Vagina (tissue), 2 donors: Measurements from ENCODE around the gene DSTYK. TPM values are rescaled to one million over a fixed set of nuclear protein-coding genes. Genes with fewer than 3 reads are reported as not detected.
"Not testable (repeated sequence)": the region's sequence is repeated elsewhere in the genome, so short reads cannot be mapped to it uniquely, and the experiment has no call there.

Experiments
- DNase-seq, 2 donors: peaks; one replicate each; pipeline ENCODE4 v3.0.0-alpha.2; 2017; ENCODE audit errors: extremely low spot score in 2 of 2
- H3K27ac ChIP-seq: fragments of 200-600 bp; sonication (generic); one replicate; pipeline ENCODE4 v1.5.1; 2019
- H3K27me3 ChIP-seq: fragments of 200-600 bp; sonication (generic); one replicate; pipeline ENCODE4 v1.5.1; 2019
- H3K36me3 ChIP-seq, 2 donors: fragments of 200-600 bp; sonication (generic); one replicate each; pipeline ENCODE4 v1.5.1; 2017 to 2019
- H3K4me1 ChIP-seq: fragments of 200-600 bp; sonication (generic); one replicate; pipeline ENCODE4 v1.5.1; 2019
- H3K4me3 ChIP-seq, 2 donors: fragments of 200-600 bp; sonication (generic); 1 replicate in 1 of 2; 2 replicates in 1 of 2; pipeline ENCODE4 v1.5.1; 2016 to 2019
- H3K9me3 ChIP-seq: fragments of 200-600 bp; sonication (generic); one replicate; pipeline ENCODE4 v1.5.1; 2019
- CTCF ChIP-seq, 3 experiments: fragments of 450-650 bp in 2 of 3; fragments of 200-600 bp in 1 of 3; sonication (generic) in 1 of 3; IDR thresholded peaks; one replicate each; pipeline ENCODE4 v1.5.1; 2017 to 2019; ENCODE audit warnings: antibody characterized with exemption in 3 of 3, mild to moderate bottlenecking in 2 of 3, moderate library complexity in 2 of 3
- POLR2A ChIP-seq, 2 donors: fragments of 450-650 bp; IDR thresholded peaks; one replicate each; pipeline ENCODE4 v1.6.1; 2017; ENCODE audit warnings: antibody characterized with exemption in 2 of 2, mild to moderate bottlenecking in 2 of 2, moderate library complexity in 2 of 2
- POLR2AphosphoS5 ChIP-seq, 2 donors: sonication (generic); formaldehyde crosslinking; IDR thresholded peaks; one replicate each; pipeline ENCODE4 v1.9.0; 2017; ENCODE audit warnings: antibody characterized with exemption in 2 of 2, mild to moderate bottlenecking in 2 of 2, low read depth in 1 of 2; ENCODE audit not compliant: insufficient read depth in 1 of 2
- intact Hi-C: fragments of 100-400 bp; cut with DNase I; formaldehyde crosslinking; loops from one replicate; pipeline ENCODE4 v1.15.1; 2023
- total RNA-seq: library from RNA; depleted of rRNA; stranded (reverse); fragments of >200 nt; gene quantifications from one replicate; pipeline ENCODE4 v1.2.3, GENCODE V29; 2016

The DSTYK gene
- total RNA-seq, 1 donor from 2014 or later: 12.0 TPM

- intact Hi-C loops: no loop called here
- Histone ChIP-seq H3K9me3 (no peaks in the 10 kb centered on the region), H3K36me3 (no peaks in the 10 kb centered on the region), H3K4me1 (no peaks in the 10 kb centered on the region), H3K27ac (no peak overlapping the region), H3K4me3 (no peak overlapping the region), H3K27me3 (no peaks in the 10 kb centered on the region)
- DNase-seq: peak in 1 of 2 donors; percentile 55
- TF ChIP-seq CTCF (IDR thresholded peaks at IDR 0.05) (no peak), POLR2AphosphoS5 (IDR thresholded peaks at IDR 0.05; ENCODE audit: insufficient read depth in 1 of 2, low read depth in 1 of 2) (no peak), POLR2A (IDR thresholded peaks at IDR 0.05) (no peak)
Observed at GRCh38 chr1:205237526-205238484, 26.3 kb upstream of the DSTYK start.

GRCh38 chr1:205236951-205237475 lies 25.5 kb upstream of the DSTYK start:
- H3K4me1 ChIP-seq: no peaks in the 10 kb centered on the region
- H3K36me3 ChIP-seq: no peaks in the 10 kb centered on the region
- intact Hi-C loops: no loop called here
- H3K4me3 ChIP-seq: no peak overlapping the region
- H3K9me3 ChIP-seq: no peaks in the 10 kb centered on the region
- no peak for DNase-seq
- TF ChIP-seq POLR2AphosphoS5 (IDR thresholded peaks at IDR 0.05; ENCODE audit: insufficient read depth in 1 of 2, low read depth in 1 of 2) (no peak), POLR2A (IDR thresholded peaks at IDR 0.05) (no peak), CTCF (IDR thresholded peaks at IDR 0.05) (no peak)
- no peak overlapping the region for H3K27ac ChIP-seq
- no peaks in the 10 kb centered on the region for H3K27me3 ChIP-seq

GRCh38 chr1:205236526-205236925 lies 25.0 kb upstream of the DSTYK start:
- no peak for DNase-seq
- Histone ChIP-seq H3K4me1 (no peaks in the 10 kb centered on the region), H3K27me3 (no peaks in the 10 kb centered on the region), H3K36me3 (no peaks in the 10 kb centered on the region), H3K9me3 (no peaks in the 10 kb centered on the region), H3K27ac (no peak overlapping the region), H3K4me3 (no peak overlapping the region)
- TF ChIP-seq POLR2AphosphoS5 (IDR thresholded peaks at IDR 0.05; ENCODE audit: insufficient read depth in 1 of 2, low read depth in 1 of 2) (no peak), POLR2A (IDR thresholded peaks at IDR 0.05) (no peak), CTCF (IDR thresholded peaks at IDR 0.05) (no peak)
- intact Hi-C loops: no loop called here

- Histone ChIP-seq H3K9me3 (no peaks in the 10 kb centered on the region), H3K27me3 (no peaks in the 10 kb centered on the region), H3K27ac (no peak overlapping the region), H3K4me3 (no peak overlapping the region), H3K36me3 (no peaks in the 10 kb centered on the region), H3K4me1 (no peaks in the 10 kb centered on the region)
- DNase-seq: no peak
- no peak for TF ChIP-seq POLR2AphosphoS5 (IDR thresholded peaks at IDR 0.05; ENCODE audit: insufficient read depth in 1 of 2, low read depth in 1 of 2)
- TF ChIP-seq CTCF (IDR thresholded peaks at IDR 0.05): no peak
- TF ChIP-seq POLR2A (IDR thresholded peaks at IDR 0.05): no peak
- intact Hi-C loops: no loop called here
Observed at GRCh38 chr1:205235951-205236350, 24.4 kb upstream of the DSTYK start.

- H3K27ac ChIP-seq, H3K36me3 ChIP-seq, intact Hi-C loops, H3K27me3 ChIP-seq, H3K9me3 ChIP-seq, H3K4me3 ChIP-seq: not testable (repeated sequence)
- H3K4me1 ChIP-seq: peaks cover 16% of the 10 kb centered on the region
- peak in 1 of 2 donors; percentile 49 for DNase-seq
Observed at GRCh38 chr1:205233986-205234385, 22.5 kb upstream of the DSTYK start.
